ENCODE measurements around the gene TPPP2.
"Not testable (repeated sequence)": the region's sequence is repeated elsewhere in the genome, so short reads cannot be mapped to it uniquely, and the experiment has no call there.

TPPP2 gene

GRCh38 chr14:21039585-21040369, 9.8 kb downstream of the TPPP2 start:
- ATAC-seq, result peak; percentile 90
- TF ChIP-seq TOX (CRISPR knock-in tag; IDR thresholded peaks at IDR 0.05; ENCODE audit: borderline replicate concordance) (no peak), PATZ1 (CRISPR knock-in tag; IDR thresholded peaks at IDR 0.05; ENCODE audit: borderline replicate concordance) (no peak), ARNTL (CRISPR knock-in tag; IDR thresholded peaks at IDR 0.05; ENCODE audit: borderline replicate concordance, low read depth) (no peak), TCF4 (CRISPR knock-in tag; IDR thresholded peaks at IDR 0.05; ENCODE audit: borderline replicate concordance) (no peak), CREB5 (CRISPR knock-in tag; IDR thresholded peaks at IDR 0.05; ENCODE audit: low read depth) (no peak), BACH2 (CRISPR knock-in tag; IDR thresholded peaks at IDR 0.05; ENCODE audit: borderline replicate concordance) (no peak)

- no peak for TF ChIP-seq PPARA (CRISPR knock-in tag; IDR thresholded peaks at IDR 0.05; ENCODE audit: borderline replicate concordance)
- no peak for TF ChIP-seq RARB (CRISPR knock-in tag; IDR thresholded peaks at IDR 0.05)
- TF ChIP-seq GLIS3 (CRISPR knock-in tag; IDR thresholded peaks at IDR 0.05), result no peak
- no peak for TF ChIP-seq ZNF565 (CRISPR knock-in tag; conservative IDR thresholded peaks at IDR 0.05; ENCODE audit: low read depth)
- TF ChIP-seq ISL1 (CRISPR knock-in tag; IDR thresholded peaks at IDR 0.05), result no peak
- TF ChIP-seq TSHZ2 (CRISPR knock-in tag; IDR thresholded peaks at IDR 0.05), result no peak
- no peak for TF ChIP-seq ZFP3 (CRISPR knock-in tag; IDR thresholded peaks at IDR 0.05)
- TF ChIP-seq ARNTL (CRISPR knock-in tag; IDR thresholded peaks at IDR 0.05; ENCODE audit: borderline replicate concordance, low read depth), result no peak
- TF ChIP-seq TCF4 (CRISPR knock-in tag; IDR thresholded peaks at IDR 0.05; ENCODE audit: borderline replicate concordance), result no peak
- TF ChIP-seq BACH2 (CRISPR knock-in tag; IDR thresholded peaks at IDR 0.05; ENCODE audit: borderline replicate concordance), result no peak
- TF ChIP-seq SNAI2 (CRISPR knock-in tag; IDR thresholded peaks at IDR 0.05), result no peak
- no peak for TF ChIP-seq POU6F1 (CRISPR knock-in tag; IDR thresholded peaks at IDR 0.05; ENCODE audit: borderline replicate concordance, low read depth)
- no peak for TF ChIP-seq TOX (CRISPR knock-in tag; IDR thresholded peaks at IDR 0.05; ENCODE audit: borderline replicate concordance)
- TF ChIP-seq ZNF70 (CRISPR knock-in tag; IDR thresholded peaks at IDR 0.05), result no peak
- no peak for TF ChIP-seq ZC3H10 (CRISPR knock-in tag; IDR thresholded peaks at IDR 0.05)
- TF ChIP-seq PATZ1 (CRISPR knock-in tag; IDR thresholded peaks at IDR 0.05; ENCODE audit: borderline replicate concordance), result no peak
- TF ChIP-seq CSDC2 (CRISPR knock-in tag; IDR thresholded peaks at IDR 0.05), result no peak
- TF ChIP-seq ZFP30 (CRISPR knock-in tag; IDR thresholded peaks at IDR 0.05), result no peak
- ATAC-seq, result no peak; the same call in 2 of the 3 replicates
These were observed 10.4 kb downstream of the TPPP2 start for GRCh38 chr14:21040370-21040925.

- ATAC-seq, result not testable (repeated sequence)
These were observed 10.9 kb downstream of the TPPP2 start for GRCh38 chr14:21040941-21041340.

All from SK-N-SH treated with all-trans-retinoic acid at 6 μM for 48 hours (cell line).